ENCODE measurements around the gene PRPS1.
"Not testable (repeated sequence)": the region's sequence is repeated elsewhere in the genome, so short reads cannot be mapped to it uniquely, and the experiment has no call there.

PRPS1 gene

DNA sequence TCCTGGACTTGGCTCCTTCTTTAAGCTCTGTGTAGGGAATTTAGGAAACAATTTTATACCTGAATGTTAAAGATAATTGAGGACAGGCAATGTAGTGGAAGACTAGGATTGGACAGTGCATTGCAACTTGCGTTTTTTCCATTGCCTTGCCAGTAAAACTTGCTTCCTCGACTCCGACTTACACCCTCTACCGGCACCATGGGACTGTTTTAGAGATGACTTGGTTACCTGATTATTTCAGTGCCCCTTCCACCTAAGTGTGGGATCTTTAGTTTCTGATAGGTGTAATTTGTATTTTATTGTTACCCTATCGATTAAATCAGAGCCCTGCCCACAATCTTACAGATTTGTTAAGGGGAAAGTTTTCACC is 1.2 kb downstream of the PRPS1 start:
- peak; percentile 26 for FAIRE-seq
- no peak for DNase-seq (ENCODE audit: insufficient read length, low spot score)

GRCh38 chrX:107630031-107630689 is 1.9 kb downstream of the PRPS1 start:
- FAIRE-seq = no peak
- no peak for DNase-seq (ENCODE audit: insufficient read length, low spot score)

GRCh38 chrX:107632346-107632745 is 4.0 kb downstream of the PRPS1 start:
- DNase-seq (ENCODE audit: insufficient read length, low spot score) (no peak), FAIRE-seq (no peak)

- no peak for FAIRE-seq
Observed at GRCh38 chrX:107646735-107647134, 18.4 kb downstream of the PRPS1 start.

DNA sequence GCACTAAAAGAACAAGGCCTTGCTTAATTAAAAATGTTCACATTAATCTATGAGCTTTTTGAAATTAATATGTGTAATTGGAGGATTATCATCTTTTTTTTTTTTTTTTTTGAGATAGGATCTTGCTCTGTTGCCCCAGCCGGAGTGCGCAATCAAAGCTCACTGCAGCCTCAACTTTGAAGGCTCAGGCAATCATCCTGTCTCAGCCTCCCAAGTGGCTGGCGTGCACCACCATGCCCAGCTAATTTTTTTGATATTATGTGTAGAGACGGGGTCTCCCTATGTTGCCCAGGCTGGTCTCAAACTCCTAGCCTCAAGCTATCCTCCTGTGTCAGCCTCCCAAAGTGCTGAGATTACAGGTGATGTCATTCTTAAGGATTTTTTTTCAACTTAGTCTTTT is 20.0 kb downstream of the PRPS1 start:
- DNase-seq (ENCODE audit: insufficient read length, low spot score) (no peak), FAIRE-seq (no peak)

More at GRCh38 chrX:107646735-107647134, 18.4 kb downstream of the PRPS1 start:
- DNase-seq (ENCODE audit: insufficient read length, low spot score) = no peak

GRCh38 chrX:107654566-107654871 is 26.2 kb downstream of the PRPS1 start:
- DNase-seq (ENCODE audit: insufficient read length, low spot score) (no peak), FAIRE-seq (peak; percentile 53)

DNA sequence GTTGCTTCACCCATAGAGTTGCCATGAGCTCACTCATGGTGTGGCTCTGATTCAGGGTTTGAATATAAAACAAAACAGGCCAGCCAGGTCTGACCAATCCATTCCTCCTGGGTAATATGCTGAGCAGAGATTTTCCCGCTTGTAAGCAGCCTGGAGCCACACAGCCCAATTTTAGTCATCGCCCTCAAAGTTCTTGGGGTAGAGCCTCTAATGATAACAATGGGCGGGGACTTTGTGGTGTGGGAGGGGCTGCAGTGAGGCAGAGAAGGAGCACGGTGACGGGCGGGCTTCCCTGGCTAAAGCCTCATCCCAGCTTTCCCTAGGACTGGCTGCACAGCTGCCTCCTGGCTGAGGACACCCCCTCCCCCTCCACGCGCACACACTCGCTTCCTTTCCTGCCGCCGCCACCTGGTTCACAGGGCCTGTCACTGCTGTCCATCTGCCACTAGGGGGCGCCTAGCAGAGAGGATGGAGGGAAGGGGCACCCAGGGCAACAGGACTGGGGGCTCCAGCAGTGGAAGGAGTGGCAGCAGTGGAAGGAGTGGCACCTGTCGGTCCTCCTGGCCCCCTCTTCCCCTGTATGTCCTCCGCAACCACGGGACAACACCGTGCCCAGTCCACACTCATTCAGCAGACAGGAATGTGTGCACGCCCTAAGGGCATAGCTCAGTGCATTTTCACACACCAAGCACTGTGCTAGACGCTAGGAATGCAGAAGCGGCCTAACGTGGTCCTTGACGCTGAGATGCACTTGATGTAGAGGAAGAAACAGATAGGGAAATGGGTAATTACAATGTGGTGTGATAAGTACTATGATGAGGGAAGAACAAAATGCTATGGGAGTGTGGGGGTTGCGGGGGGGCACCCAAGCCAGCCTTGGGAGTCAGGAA is 26.8 kb downstream of the PRPS1 start:
- peak; percentile 79 for FAIRE-seq

GRCh38 chrX:107656978-107657377 is 28.7 kb downstream of the PRPS1 start:
- FAIRE-seq (no peak), DNase-seq (ENCODE audit: insufficient read length, low spot score) (no peak)

More for the DNA sequence above, 26.8 kb downstream of the PRPS1 start:
- DNase-seq (ENCODE audit: insufficient read length, low spot score) = no peak

DNA sequence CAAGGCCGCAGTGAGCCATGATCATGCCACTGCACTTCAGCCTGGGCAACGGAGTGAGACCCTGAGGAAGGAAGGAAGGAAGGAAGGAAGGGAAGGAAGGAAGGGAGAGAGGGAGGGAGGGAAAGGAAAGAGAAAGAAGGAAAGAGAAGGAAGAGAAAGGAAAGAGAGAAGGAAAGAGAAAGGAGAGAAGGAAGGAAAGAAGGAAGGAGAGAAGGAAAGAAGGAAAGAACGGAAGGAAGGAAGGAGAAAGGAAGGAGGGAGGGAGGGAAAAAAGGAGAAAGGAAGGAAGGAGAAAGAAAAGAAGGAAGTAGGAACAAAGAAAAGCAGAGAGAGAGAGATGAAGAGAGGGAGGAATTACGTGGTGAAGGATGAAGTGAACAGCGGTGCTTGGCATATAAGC is 30.4 kb downstream of the PRPS1 start:
- FAIRE-seq = no peak
- no peak for DNase-seq (ENCODE audit: insufficient read length, low spot score)

GRCh38 chrX:107659286-107659685 is 31.0 kb downstream of the PRPS1 start:
- DNase-seq (ENCODE audit: insufficient read length, low spot score) (no peak), FAIRE-seq (no peak)

DNA sequence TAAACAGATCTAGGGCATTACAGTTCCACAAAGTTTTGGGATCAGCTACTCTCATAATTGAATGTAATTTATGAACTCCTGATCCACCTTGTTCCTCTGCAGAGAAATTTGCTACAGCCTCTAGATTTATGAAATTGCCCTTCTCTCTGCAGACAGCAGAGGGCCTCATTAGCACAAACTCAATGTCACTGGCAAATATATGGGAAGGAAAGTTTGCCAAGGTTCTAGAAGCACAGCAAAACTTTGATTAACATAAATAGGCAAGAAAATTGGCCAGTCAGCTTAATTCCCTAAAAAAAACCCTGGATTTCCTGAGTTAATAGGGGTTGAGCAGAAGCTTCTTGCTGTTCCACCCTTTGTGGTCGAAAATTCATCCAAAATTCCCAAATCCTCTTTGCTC is 31.5 kb downstream of the PRPS1 start:
- no peak for DNase-seq (ENCODE audit: insufficient read length, low spot score)

GRCh38 chrX:107662145-107662544 is 33.8 kb downstream of the PRPS1 start:
- DNase-seq (ENCODE audit: insufficient read length, low spot score) = no peak
- no peak for FAIRE-seq

More for the DNA sequence above, 31.5 kb downstream of the PRPS1 start:
- FAIRE-seq = peak; percentile 80

- no peak for DNase-seq (ENCODE audit: insufficient read length, low spot score)
- no peak for FAIRE-seq
Observed at GRCh38 chrX:107662824-107663223, 34.5 kb downstream of the PRPS1 start.

GRCh38 chrX:107666931-107667330 is 38.6 kb downstream of the PRPS1 start:
- DNase-seq (ENCODE audit: insufficient read length, low spot score) = no peak
- no peak for FAIRE-seq

DNA sequence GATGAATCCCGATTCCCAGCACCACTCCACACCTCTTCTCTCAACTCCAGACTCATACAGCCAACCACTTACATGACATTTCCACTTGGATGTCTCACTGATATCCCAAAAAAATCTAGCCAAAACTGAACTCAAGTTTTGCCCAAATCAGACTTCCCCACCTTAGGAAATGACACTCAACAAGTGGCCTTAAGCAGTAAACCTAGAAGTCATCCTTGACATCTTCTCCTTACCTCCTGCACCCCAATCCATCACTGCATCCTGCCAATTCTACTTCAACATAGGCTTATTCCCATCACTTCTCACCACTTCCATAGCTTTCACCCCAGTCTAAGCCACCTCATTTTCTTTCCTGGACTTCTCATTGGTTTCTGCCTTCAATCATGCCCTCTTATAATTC is 39.1 kb downstream of the PRPS1 start:
- no peak for DNase-seq (ENCODE audit: insufficient read length, low spot score)
- FAIRE-seq = no peak

DNA sequence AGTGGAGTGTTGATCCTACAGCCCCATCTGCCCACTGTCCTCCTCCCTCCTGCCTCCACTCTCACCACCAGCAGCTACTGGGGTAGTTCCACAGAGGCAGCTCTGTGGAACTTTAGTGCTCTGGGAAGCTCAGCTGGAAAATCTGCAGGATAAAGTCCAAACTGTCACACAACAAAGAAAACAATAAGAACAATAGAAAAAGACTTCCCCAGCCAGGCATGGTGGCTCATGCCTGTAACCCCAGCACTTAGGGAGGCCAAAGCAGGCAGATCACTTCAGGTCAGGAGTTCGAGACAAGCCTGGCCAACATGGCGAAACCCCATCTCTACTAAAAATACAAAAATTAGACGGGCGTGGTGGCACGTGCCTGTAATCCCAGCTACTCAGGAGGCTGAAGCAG is 40.4 kb downstream of the PRPS1 start:
- not testable (repeated sequence) for FAIRE-seq; DNase-seq (ENCODE audit: insufficient read length, low spot score)

GRCh38 chrX:107669261-107669660 is 41.0 kb downstream of the PRPS1 start:
- FAIRE-seq (no peak), DNase-seq (ENCODE audit: insufficient read length, low spot score) (no peak)

DNA sequence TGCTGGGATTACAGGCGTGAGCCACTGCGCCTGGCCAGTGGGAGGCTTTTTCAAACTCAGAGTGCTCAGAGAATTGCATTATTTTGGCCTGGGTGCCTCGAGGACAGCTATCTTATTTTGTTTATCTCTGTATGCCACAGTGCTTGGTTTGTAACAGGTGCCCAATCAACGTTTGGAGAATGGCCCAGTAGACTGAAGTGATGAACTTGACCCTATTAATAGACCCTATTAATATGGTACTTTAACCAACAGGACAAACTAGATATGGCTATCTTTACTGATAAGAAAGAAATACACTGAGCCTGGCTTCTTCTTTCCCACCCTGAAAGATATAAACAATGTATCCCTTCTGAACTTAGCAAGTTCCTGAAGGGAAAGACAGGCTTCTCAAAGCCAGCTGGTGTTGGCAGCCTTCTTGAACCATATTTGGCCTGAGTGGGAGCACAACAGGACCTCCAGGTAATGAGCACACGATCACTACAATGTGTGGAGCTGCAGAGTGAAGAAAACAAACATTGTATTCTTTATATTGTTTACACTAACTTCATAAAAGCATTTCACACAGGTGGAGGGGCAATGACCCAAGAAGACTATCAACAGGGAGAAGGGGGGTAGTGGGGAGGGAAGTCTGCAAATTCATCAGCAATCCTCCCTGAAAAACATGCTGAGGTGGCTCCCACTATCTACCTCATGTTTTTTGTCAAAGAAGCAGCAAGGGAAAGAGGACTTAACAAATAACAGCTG is 41.7 kb downstream of the PRPS1 start:
- no peak for DNase-seq (ENCODE audit: insufficient read length, low spot score)
- FAIRE-seq = no peak

GRCh38 chrX:107671256-107671655 is 42.9 kb downstream of the PRPS1 start:
- FAIRE-seq; DNase-seq (ENCODE audit: insufficient read length, low spot score): not testable (repeated sequence)

GRCh38 chrX:107672955-107673378 is 44.7 kb downstream of the PRPS1 start:
- DNase-seq (ENCODE audit: insufficient read length, low spot score) (no peak), FAIRE-seq (peak; percentile 91)

DNA sequence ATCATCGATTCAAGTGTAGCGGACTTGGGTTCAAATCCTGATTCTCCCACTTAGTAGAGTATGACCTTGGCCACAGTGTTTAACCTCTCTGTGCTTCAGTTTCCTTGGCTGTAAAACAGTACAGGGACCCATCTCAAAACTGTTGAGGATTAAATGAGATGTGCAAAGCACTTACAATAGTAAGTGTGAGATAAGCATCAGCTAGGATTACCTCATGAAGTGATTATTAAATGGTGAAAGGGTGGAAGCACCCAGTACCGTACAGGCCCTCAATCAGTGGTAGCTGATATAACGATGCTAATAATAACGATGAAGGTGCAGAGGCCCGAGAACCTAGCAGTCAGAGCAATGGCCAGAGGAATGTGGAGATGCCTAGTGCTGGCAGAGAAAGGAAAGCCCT is 45.1 kb downstream of the PRPS1 start:
- DNase-seq (ENCODE audit: insufficient read length, low spot score) = no peak
- FAIRE-seq = no peak

Measured in GM19239 (cell line).